Erythroblast (primary cell): ENCODE data around the gene ACTG2.

Source experiments
- GATA1 ChIP-seq: IDR thresholded peaks from 2 replicates; pipeline ENCODE4 v1.6.1; 2011; ENCODE audit warnings: low read depth, mild to moderate bottlenecking, control low read depth, low read length, moderate library complexity
- POLR2A ChIP-seq: IDR thresholded peaks from 2 replicates; pipeline ENCODE4 v1.6.1; 2011; ENCODE audit warnings: mild to moderate bottlenecking, low read length

GRCh38 chr2:73916666-73917065 is 23.9 kb downstream of the ACTG2 start:
- TF ChIP-seq POLR2A, result no peak
- no peak for TF ChIP-seq GATA1
